Thyroid gland (tissue), 4 donors: Measurements from ENCODE around the gene RBM5. TPM values are rescaled to one million over a fixed set of nuclear protein-coding genes. Genes with fewer than 3 reads are reported as not detected.

Source experiments
- DNase-seq, 2 donors: peaks; one replicate each; pipeline ENCODE4 v3.0.0-alpha.2; 2019
- H3K27ac ChIP-seq, 3 donors: fragments of 200-600 bp; sonication (generic); 1 replicate in 2 of 3; 2 replicates in 1 of 3; pipeline ENCODE4 v1.5.1; 2016 to 2019; ENCODE audit warnings: mild to moderate bottlenecking in 1 of 3, moderate library complexity in 1 of 3
- H3K27me3 ChIP-seq: fragments of 200-600 bp; sonication (generic); one replicate; pipeline ENCODE4 v1.5.1; 2019
- H3K36me3 ChIP-seq, 2 donors: fragments of 200-600 bp; sonication (generic); one replicate each; pipeline ENCODE4 v1.5.1; 2016 to 2019
- H3K4me1 ChIP-seq, 2 donors: fragments of 200-600 bp; sonication (generic); one replicate each; pipeline ENCODE4 v1.5.1; 2017 to 2019
- H3K4me3 ChIP-seq, 3 donors: fragments of 200-600 bp; sonication (generic); replicated peaks in 1 of 3; 1 replicate in 2 of 3; 2 replicates in 1 of 3; pipeline ENCODE4 v1.5.1; 2016; ENCODE audit warnings: mild to moderate bottlenecking in 1 of 3
- H3K9me3 ChIP-seq: fragments of 200-600 bp; sonication (generic); one replicate; pipeline ENCODE4 v1.5.1; 2017
- POLR2A ChIP-seq, 2 donors: fragments of 450-650 bp; IDR thresholded peaks; one replicate each; pipeline ENCODE4 v1.6.1; 2017; ENCODE audit warnings: antibody characterized with exemption in 2 of 2, mild to moderate bottlenecking in 2 of 2, moderate library complexity in 1 of 2
- WGBS, 2 donors: methylation state at CpG; one replicate each; pipeline ENCODE4 v1.1.5; 2017; 5-methylcytosine and 5-hydroxymethylcytosine counted together
- intact Hi-C: fragments of 100-400 bp; cut with DNase I; formaldehyde crosslinking; loops from one replicate; pipeline ENCODE4 v1.15.1; 2023
- total RNA-seq, 4 donors: library from RNA; depleted of rRNA; stranded (reverse); fragments of >200 nt; gene quantifications; one replicate each; pipeline ENCODE4 v1.2.3, GENCODE V29; 2016
- TF ChIP-seq, protein P1 (sequence below), 6 experiments: fragments of 200-600 bp in 3 of 6; fragments of 450-650 bp in 3 of 6; sonication (generic) in 3 of 6; IDR thresholded peaks; one replicate each; pipeline ENCODE4 v1.5.1; 2016 to 2019; ENCODE audit warnings: antibody characterized with exemption in 6 of 6, mild to moderate bottlenecking in 2 of 6, inconsistent platforms in 1 of 6, moderate library complexity in 1 of 6

The RBM5 gene
- 100 to 1,000 TPM; 230 to 337 (median 268) TPM for total RNA-seq

DNA sequence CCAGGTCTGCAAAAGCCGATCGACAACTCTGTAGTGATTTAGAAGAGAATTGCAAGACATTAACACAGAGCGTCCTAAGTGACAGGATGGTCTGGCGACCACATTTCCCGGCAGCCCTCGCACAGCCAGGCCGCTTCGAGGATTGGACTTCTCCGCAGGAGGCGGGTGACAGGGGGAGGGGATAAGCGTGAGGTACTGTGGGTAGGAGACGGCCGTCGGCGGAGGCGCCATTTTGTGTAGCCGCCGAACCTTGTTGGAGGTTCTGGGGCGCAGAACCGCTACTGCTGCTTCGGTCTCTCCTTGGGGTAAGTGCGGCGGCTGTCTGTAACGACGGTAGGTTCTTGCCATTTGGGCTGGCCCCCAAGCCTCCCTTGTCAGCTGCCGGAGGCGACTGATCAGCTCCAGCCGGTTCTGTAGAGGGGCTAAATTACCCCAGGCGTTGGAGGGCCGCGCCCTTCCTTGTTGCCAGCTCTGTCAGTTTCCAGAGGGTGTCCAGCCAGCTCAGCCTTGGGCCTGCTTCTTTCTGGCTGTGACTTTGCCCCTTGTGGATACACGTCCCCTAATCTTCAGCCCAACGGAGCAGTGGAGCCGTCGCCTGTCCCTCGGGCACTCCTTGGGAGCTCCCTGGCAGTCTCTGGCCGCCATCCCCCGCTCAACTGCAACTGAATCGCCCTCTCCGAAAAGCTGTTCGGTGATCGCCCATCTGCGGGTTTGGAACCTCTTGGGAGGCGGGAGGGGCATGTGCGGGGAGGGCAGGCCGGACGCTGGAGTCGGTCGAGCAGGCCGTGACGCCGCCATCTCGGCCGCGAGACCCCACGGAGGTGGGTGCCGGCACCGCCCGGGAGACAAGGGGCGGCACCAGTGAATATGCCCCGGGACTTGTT is at the start of gene RBM5:
TSS of gene RBM5 (plus strand) at position 195 of the 884 bp plus-strand sequence. CDS start 1,516 bp downstream, outside the sequence.
- Histone ChIP-seq H3K4me1 (peaks cover 14 to 17% of the 10 kb centered on the region in 2 donors), H3K9me3 (no peaks in the 10 kb centered on the region), H3K27ac (peak within 1 kb of the TSS; percentile 86 to 95 (median 95)), H3K4me3 (peak within 1 kb of the TSS; percentile 56 to 84 (median 74)), H3K36me3 (peaks cover 27 to 36% of the 10 kb centered on the region in 2 donors), H3K27me3 (no peaks in the 10 kb centered on the region)
- 0% methylated on average over 24 to 28 of the region's 61 CpGs for WGBS, 2 donors
- DNase-seq = peak; percentile 94 to 96
- intact Hi-C loops = no loop called here
- TF ChIP-seq POLR2A (IDR thresholded peaks at IDR 0.05) = peak in 1 of 2 donors; percentile 85
- TF ChIP-seq, protein P1, sequence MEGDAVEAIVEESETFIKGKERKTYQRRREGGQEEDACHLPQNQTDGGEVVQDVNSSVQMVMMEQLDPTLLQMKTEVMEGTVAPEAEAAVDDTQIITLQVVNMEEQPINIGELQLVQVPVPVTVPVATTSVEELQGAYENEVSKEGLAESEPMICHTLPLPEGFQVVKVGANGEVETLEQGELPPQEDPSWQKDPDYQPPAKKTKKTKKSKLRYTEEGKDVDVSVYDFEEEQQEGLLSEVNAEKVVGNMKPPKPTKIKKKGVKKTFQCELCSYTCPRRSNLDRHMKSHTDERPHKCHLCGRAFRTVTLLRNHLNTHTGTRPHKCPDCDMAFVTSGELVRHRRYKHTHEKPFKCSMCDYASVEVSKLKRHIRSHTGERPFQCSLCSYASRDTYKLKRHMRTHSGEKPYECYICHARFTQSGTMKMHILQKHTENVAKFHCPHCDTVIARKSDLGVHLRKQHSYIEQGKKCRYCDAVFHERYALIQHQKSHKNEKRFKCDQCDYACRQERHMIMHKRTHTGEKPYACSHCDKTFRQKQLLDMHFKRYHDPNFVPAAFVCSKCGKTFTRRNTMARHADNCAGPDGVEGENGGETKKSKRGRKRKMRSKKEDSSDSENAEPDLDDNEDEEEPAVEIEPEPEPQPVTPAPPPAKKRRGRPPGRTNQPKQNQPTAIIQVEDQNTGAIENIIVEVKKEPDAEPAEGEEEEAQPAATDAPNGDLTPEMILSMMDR (IDR thresholded peaks at IDR 0.05) = no peak

DNA sequence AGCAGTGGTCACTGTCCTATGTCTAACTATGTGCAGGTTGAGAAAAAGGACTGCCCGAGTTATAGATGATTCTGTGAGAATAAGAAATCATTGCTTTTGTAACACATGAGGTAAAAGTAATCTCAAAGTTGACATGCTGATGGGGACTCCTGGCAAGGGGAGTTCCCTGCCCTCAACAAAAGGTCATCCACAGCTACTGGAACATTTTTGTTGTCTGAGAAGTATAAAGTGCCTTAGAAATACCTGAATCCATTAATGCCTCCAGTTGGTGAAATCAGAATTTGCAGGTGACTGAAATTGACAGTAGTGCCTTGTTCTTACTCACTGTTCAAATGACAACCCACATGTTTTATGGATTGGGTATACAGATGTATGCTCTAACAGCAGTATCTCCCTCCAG is 43.7 kb upstream of the RBM5 start:
- peaks cover 0 to 9% of the 10 kb centered on the region in 2 donors for H3K4me1 ChIP-seq
- DNase-seq = no peak
- no peaks in the 10 kb centered on the region for H3K9me3 ChIP-seq
- WGBS, 2 donors = 91 to 100% methylated on average over 1 of the region's 1 CpG
- no peak overlapping the region for H3K27ac ChIP-seq
- H3K4me3 ChIP-seq = no peak overlapping the region
- no peaks in the 10 kb centered on the region for H3K27me3 ChIP-seq
- peaks cover 8 to 9% of the 10 kb centered on the region in 2 donors for H3K36me3 ChIP-seq
- intact Hi-C loops = no loop called here
- TF ChIP-seq POLR2A (IDR thresholded peaks at IDR 0.05) = no peak
- TF ChIP-seq, protein P1 (IDR thresholded peaks at IDR 0.05) = no peak

- H3K27ac ChIP-seq = no peak overlapping the region
- DNase-seq = no peak
- TF ChIP-seq POLR2A (IDR thresholded peaks at IDR 0.05) = no peak
- TF ChIP-seq, protein P1 (IDR thresholded peaks at IDR 0.05) = no peak
- peaks cover 0 to 4% of the 10 kb centered on the region in 2 donors for H3K4me1 ChIP-seq
- H3K9me3 ChIP-seq = no peaks in the 10 kb centered on the region
- H3K4me3 ChIP-seq = no peak overlapping the region
- H3K36me3 ChIP-seq = peaks cover 8 to 9% of the 10 kb centered on the region in 2 donors
- no peaks in the 10 kb centered on the region for H3K27me3 ChIP-seq
- intact Hi-C loops = no loop called here
- 93 to 99% methylated on average over 4 of the region's 4 CpGs for WGBS, 2 donors
These were observed 41.3 kb upstream of the RBM5 start for GRCh38 chr3:50047426-50047825.

GRCh38 chr3:50050361-50050760 is 38.4 kb upstream of the RBM5 start:
- no peaks in the 10 kb centered on the region for H3K27me3 ChIP-seq
- no peak overlapping the region for H3K4me3 ChIP-seq
- no peaks in the 10 kb centered on the region for H3K9me3 ChIP-seq
- TF ChIP-seq, protein P1 (IDR thresholded peaks at IDR 0.05) = no peak
- TF ChIP-seq POLR2A (IDR thresholded peaks at IDR 0.05) = no peak
- peaks cover 8 to 20% of the 10 kb centered on the region in 2 donors for H3K36me3 ChIP-seq
- intact Hi-C loops = no loop called here
- DNase-seq = no peak
- H3K4me1 ChIP-seq = peaks cover 0 to 4% of the 10 kb centered on the region in 2 donors
- no peak overlapping the region for H3K27ac ChIP-seq

- 91 to 96% methylated on average over 6 of the region's 6 CpGs for WGBS, 2 donors
- Histone ChIP-seq H3K9me3 (no peaks in the 10 kb centered on the region), H3K36me3 (peaks cover 34 to 36% of the 10 kb centered on the region in 2 donors), H3K4me1 (no peaks in the 10 kb centered on the region), H3K27ac (no peak overlapping the region), H3K4me3 (no peak overlapping the region), H3K27me3 (no peaks in the 10 kb centered on the region)
- TF ChIP-seq, protein P1 (IDR thresholded peaks at IDR 0.05) = no peak
- intact Hi-C loops = no loop called here
- DNase-seq = no peak
These were observed 31.0 kb upstream of the RBM5 start for GRCh38 chr3:50057756-50058155.
